GM12878 (cell line): Measurements from ENCODE around the gene GPN2. TPM values are rescaled to one million over a fixed set of nuclear protein-coding genes. Genes with fewer than 3 reads are reported as not detected.

Experiments used
- ATF3 ChIP-seq: IDR thresholded peaks from 2 replicates; pipeline ENCODE4 v1.6.1; 2011; ENCODE audit warnings: low read depth, mild to moderate bottlenecking, low read length, moderate library complexity, borderline replicate concordance; ENCODE audit errors: extremely low read depth
- CBFB ChIP-seq: IDR thresholded peaks from 2 replicates; pipeline ENCODE4 v1.6.1; 2016; ENCODE audit warnings: antibody characterized with exemption, low read depth
- ETV6 ChIP-seq, 2 experiments: fragments of 450-650 bp in 1 of 2; IDR thresholded peaks in 1 of 2; conservative IDR thresholded peaks in 1 of 2; 2 replicates each; pipeline ENCODE4 v1.6.1; 2014; ENCODE audit warnings: antibody characterized with exemption in 1 of 2, borderline replicate concordance in 1 of 2, low read depth in 1 of 2, mild to moderate bottlenecking in 1 of 2, moderate library complexity in 1 of 2
- IKZF1 ChIP-seq: fragments of 450-650 bp; conservative IDR thresholded peaks from 2 replicates; pipeline ENCODE4 v1.6.1; 2017; ENCODE audit warnings: antibody characterized with exemption, mild to moderate bottlenecking
- KAT2A ChIP-seq: conservative IDR thresholded peaks from 2 replicates; pipeline ENCODE4 v1.6.1; 2011; ENCODE audit warnings: low read depth, low read length; ENCODE audit not compliant: control insufficient read depth
- MEF2B ChIP-seq: fragments of 450-650 bp; IDR thresholded peaks from 2 replicates; pipeline ENCODE4 v1.6.1; 2018; ENCODE audit warnings: mild to moderate bottlenecking, moderate library complexity; ENCODE audit not compliant: partially characterized antibody, poor library complexity, severe bottlenecking
- NBN ChIP-seq: fragments of 450-650 bp; IDR thresholded peaks from 2 replicates; pipeline ENCODE4 v1.6.1; 2016
- NFXL1 ChIP-seq: fragments of 450-650 bp; IDR thresholded peaks from 2 replicates; pipeline ENCODE4 v1.6.1; 2017; ENCODE audit warnings: antibody characterized with exemption, mild to moderate bottlenecking, borderline replicate concordance
- RAD51 ChIP-seq: fragments of 450-650 bp; IDR thresholded peaks from 2 replicates; pipeline ENCODE4 v1.6.1; 2016; ENCODE audit warnings: moderate library complexity, mild to moderate bottlenecking, inconsistent platforms
- REST ChIP-seq: IDR thresholded peaks from 2 replicates; pipeline ENCODE4 v1.6.1; 2012; ENCODE audit warnings: mild to moderate bottlenecking, low read depth, low read length
- polyA plus RNA-seq, 11 experiments: library from polyadenylated mRNA; depleted of rRNA in 4 of 11; unstranded in 6 of 11; stranded (reverse) in 5 of 11; fragments of >200 nt; fragmentation: Nextera tagmentation in 4 of 11; fragmentation: Illumina TruSeq in 1 of 11; extraction: Ambion mirVana in 4 of 11; extraction: Trizol in 1 of 11; gene quantifications; 1 replicate in 1 of 11; 2 replicates in 10 of 11; pipeline versions ENCODE4 v1.2.1 to v1.2.3, GENCODE V29; 2011 to 2016; ENCODE audit warnings: inconsistent platforms in 2 of 11, missing spikeins in 2 of 11, low read depth in 1 of 11
- total RNA-seq, 4 experiments: library from RNA; depleted of rRNA in 3 of 4; stranded (reverse); fragments of >200 nt in 3 of 4; fragmentation: Illumina TruSeq in 1 of 4; extraction: Trizol in 1 of 4; gene quantifications; 2 replicates each; pipeline versions ENCODE4 v1.2.1 to v1.2.3, GENCODE V29; 2013 to 2021
- TF ChIP-seq, protein P1 (sequence below): fragments of 450-650 bp; formaldehyde crosslinking; IDR thresholded peaks from 2 replicates; pipeline ENCODE4 v1.5.0; 2022; ENCODE audit warnings: mild to moderate bottlenecking, missing genetic modification characterization
- TF ChIP-seq, protein P2 (sequence below): fragments of 150-350 bp; IDR thresholded peaks from 2 replicates; pipeline ENCODE4 v1.6.1; 2016; ENCODE audit warnings: low read depth, low read length

The GPN2 gene
- total and polyA plus RNA-seq, 10 of the 15 experiments (the other 5 are each of a cell fraction or from before 2014, with no cell fraction given): 8.3 to 61.4 (median 23.3) TPM

GRCh38 chr1:26864610-26865480 lies 25.2 kb downstream of the GPN2 start (continued):
- TF ChIP-seq, protein P1, sequence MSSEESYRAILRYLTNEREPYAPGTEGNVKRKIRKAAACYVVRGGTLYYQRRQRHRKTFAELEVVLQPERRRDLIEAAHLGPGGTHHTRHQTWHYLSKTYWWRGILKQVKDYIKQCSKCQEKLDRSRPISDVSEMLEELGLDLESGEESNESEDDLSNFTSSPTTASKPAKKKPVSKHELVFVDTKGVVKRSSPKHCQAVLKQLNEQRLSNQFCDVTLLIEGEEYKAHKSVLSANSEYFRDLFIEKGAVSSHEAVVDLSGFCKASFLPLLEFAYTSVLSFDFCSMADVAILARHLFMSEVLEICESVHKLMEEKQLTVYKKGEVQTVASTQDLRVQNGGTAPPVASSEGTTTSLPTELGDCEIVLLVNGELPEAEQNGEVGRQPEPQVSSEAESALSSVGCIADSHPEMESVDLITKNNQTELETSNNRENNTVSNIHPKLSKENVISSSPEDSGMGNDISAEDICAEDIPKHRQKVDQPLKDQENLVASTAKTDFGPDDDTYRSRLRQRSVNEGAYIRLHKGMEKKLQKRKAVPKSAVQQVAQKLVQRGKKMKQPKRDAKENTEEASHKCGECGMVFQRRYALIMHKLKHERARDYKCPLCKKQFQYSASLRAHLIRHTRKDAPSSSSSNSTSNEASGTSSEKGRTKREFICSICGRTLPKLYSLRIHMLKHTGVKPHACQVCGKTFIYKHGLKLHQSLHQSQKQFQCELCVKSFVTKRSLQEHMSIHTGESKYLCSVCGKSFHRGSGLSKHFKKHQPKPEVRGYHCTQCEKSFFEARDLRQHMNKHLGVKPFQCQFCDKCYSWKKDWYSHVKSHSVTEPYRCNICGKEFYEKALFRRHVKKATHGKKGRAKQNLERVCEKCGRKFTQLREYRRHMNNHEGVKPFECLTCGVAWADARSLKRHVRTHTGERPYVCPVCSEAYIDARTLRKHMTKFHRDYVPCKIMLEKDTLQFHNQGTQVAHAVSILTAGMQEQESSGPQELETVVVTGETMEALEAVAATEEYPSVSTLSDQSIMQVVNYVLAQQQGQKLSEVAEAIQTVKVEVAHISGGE: no peak
- TF ChIP-seq, protein P2, sequence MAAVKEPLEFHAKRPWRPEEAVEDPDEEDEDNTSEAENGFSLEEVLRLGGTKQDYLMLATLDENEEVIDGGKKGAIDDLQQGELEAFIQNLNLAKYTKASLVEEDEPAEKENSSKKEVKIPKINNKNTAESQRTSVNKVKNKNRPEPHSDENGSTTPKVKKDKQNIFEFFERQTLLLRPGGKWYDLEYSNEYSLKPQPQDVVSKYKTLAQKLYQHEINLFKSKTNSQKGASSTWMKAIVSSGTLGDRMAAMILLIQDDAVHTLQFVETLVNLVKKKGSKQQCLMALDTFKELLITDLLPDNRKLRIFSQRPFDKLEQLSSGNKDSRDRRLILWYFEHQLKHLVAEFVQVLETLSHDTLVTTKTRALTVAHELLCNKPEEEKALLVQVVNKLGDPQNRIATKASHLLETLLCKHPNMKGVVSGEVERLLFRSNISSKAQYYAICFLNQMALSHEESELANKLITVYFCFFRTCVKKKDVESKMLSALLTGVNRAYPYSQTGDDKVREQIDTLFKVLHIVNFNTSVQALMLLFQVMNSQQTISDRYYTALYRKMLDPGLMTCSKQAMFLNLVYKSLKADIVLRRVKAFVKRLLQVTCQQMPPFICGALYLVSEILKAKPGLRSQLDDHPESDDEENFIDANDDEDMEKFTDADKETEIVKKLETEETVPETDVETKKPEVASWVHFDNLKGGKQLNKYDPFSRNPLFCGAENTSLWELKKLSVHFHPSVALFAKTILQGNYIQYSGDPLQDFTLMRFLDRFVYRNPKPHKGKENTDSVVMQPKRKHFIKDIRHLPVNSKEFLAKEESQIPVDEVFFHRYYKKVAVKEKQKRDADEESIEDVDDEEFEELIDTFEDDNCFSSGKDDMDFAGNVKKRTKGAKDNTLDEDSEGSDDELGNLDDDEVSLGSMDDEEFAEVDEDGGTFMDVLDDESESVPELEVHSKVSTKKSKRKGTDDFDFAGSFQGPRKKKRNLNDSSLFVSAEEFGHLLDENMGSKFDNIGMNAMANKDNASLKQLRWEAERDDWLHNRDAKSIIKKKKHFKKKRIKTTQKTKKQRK: peak; percentile 82
- TF ChIP-seq ATF3 (no peak), RAD51 (no peak), REST (no peak), KAT2A (no peak), NBN (peak; percentile 24; the same call in 1 of the 2 replicates), MEF2B (no peak), NFXL1 (no peak), ETV6 (conservative IDR thresholded peaks at IDR 0.05 in 1 of 2, IDR thresholded peaks at IDR 0.05 in 1 of 2; ENCODE audit: borderline replicate concordance in 1 of 2, low read depth in 1 of 2) (no peak), CBFB (0 out of 2 replicates have a peak, but pooled peaks have one; percentile 69), IKZF1 (no peak; the same call in none of the 2 replicates)
